Measurements from ENCODE around the gene RNF151.

DNA sequence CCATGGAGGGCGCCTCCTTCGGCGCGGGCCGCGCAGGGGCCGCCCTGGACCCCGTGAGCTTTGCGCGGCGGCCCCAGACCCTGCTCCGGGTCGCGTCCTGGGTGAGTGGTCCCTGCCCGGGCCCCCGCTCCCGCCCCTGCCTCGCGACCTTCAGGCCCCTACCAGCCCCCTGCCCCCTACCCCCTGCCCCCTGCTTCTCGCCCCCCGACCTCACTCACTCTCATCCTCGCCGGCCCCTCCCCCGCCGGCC lies 23.4 kb downstream of the RNF151 start:
- TF ChIP-seq, protein P1, sequence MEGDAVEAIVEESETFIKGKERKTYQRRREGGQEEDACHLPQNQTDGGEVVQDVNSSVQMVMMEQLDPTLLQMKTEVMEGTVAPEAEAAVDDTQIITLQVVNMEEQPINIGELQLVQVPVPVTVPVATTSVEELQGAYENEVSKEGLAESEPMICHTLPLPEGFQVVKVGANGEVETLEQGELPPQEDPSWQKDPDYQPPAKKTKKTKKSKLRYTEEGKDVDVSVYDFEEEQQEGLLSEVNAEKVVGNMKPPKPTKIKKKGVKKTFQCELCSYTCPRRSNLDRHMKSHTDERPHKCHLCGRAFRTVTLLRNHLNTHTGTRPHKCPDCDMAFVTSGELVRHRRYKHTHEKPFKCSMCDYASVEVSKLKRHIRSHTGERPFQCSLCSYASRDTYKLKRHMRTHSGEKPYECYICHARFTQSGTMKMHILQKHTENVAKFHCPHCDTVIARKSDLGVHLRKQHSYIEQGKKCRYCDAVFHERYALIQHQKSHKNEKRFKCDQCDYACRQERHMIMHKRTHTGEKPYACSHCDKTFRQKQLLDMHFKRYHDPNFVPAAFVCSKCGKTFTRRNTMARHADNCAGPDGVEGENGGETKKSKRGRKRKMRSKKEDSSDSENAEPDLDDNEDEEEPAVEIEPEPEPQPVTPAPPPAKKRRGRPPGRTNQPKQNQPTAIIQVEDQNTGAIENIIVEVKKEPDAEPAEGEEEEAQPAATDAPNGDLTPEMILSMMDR (IDR thresholded peaks at IDR 0.05; ENCODE audit: insufficient read depth, low read depth, low read length): no peak
- no peak for TF ChIP-seq EZH2 (IDR thresholded peaks at IDR 0.05; ENCODE audit: insufficient read depth, low read length)

Data from astrocyte (in vitro differentiated cells and primary cell).